T-helper 22 cell (primary cell): ENCODE results near the gene PCGF3.
"Not testable (repeated sequence)": the region's sequence is repeated elsewhere in the genome, so short reads cannot be mapped to it uniquely, and the experiment has no call there.

Source experiments
- DNase-seq: peaks from one replicate; pipeline ENCODE4 v3.0.0-alpha.2; 2020; ENCODE audit warnings: low read depth

PCGF3 gene

GRCh38 chr4:742742-743311, 37.2 kb downstream of the PCGF3 start:
- DNase-seq: peak; percentile 29

GRCh38 chr4:743463-744211, 38.0 kb downstream of the PCGF3 start:
- DNase-seq: no peak

GRCh38 chr4:744212-744841, 38.7 kb downstream of the PCGF3 start:
- no peak for DNase-seq

GRCh38 chr4:747546-748170, 42.0 kb downstream of the PCGF3 start:
- no peak for DNase-seq

GRCh38 chr4:748461-748860, 42.8 kb downstream of the PCGF3 start:
- DNase-seq: no peak

- DNase-seq: no peak
Observed at GRCh38 chr4:749698-750666, 44.4 kb downstream of the PCGF3 start.

GRCh38 chr4:751676-752075, 46.0 kb downstream of the PCGF3 start:
- no peak for DNase-seq

- no peak for DNase-seq
Observed at GRCh38 chr4:752196-752861, 46.7 kb downstream of the PCGF3 start.

- not testable (repeated sequence) for DNase-seq
Observed at GRCh38 chr4:753186-753585, 47.6 kb downstream of the PCGF3 start.

GRCh38 chr4:754221-755120, 48.8 kb downstream of the PCGF3 start:
- no peak for DNase-seq

GRCh38 chr4:757111-757510, 51.5 kb downstream of the PCGF3 start:
- no peak for DNase-seq

GRCh38 chr4:759810-760209, 54.2 kb downstream of the PCGF3 start:
- not testable (repeated sequence) for DNase-seq

- no peak for DNase-seq
Observed at GRCh38 chr4:760616-761015, 55.0 kb downstream of the PCGF3 start.

GRCh38 chr4:761086-761485, 55.5 kb downstream of the PCGF3 start:
- no peak for DNase-seq

- no peak for DNase-seq
Observed at GRCh38 chr4:761739-762138, 56.1 kb downstream of the PCGF3 start.

GRCh38 chr4:762211-763190, 56.9 kb downstream of the PCGF3 start:
- no peak for DNase-seq

GRCh38 chr4:763191-763810, 57.7 kb downstream of the PCGF3 start:
- no peak for DNase-seq

- DNase-seq: no peak
Observed at GRCh38 chr4:763922-764321, 58.3 kb downstream of the PCGF3 start.
